Activated CD8-positive, alpha-beta memory T cell treated with anti-CD3 and anti-CD28 coated beads, Interleukin-2, amount 50 U/mL, for 4 hours (primary cell): ENCODE measurements around the gene PRXL2B.
"Not testable (repeated sequence)": the region's sequence is repeated elsewhere in the genome, so short reads cannot be mapped to it uniquely, and the experiment has no call there.

ENCODE experiments used
- DNase-seq: peaks from one replicate; pipeline ENCODE4 v3.0.0-alpha.2; 2020

Gene PRXL2B

GRCh38 chr1:2623571-2624337 is 37.2 kb downstream of the PRXL2B start:
- no peak for DNase-seq

DNA sequence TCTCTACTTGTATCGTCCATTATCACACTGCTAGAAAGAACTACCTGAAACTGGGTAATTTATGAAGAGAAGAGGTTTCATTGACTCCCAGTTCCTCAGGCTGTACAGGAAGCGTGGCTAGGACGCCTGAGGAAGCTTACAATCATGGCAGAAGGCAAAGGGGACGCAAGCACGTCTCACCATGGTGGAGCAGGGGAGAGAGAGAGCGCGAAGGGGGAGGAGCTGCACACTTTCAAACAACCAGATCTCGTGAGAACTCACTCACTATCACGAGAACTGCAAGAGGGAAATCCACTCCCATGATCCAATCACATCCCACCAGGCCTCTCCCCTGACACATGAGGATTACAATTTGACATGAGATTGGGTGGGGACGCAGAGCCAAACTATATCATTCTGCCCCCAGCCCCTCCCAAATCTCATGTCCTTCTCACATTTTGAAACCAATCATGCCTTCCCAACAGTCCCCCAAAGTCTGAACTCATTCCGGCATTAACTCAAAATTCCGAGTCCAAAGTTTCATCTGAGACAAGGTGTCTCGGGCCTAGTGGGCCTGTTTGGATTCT is 38.2 kb downstream of the PRXL2B start:
- DNase-seq: no peak

GRCh38 chr1:2625311-2625710 is 38.7 kb downstream of the PRXL2B start:
- DNase-seq: no peak

DNA sequence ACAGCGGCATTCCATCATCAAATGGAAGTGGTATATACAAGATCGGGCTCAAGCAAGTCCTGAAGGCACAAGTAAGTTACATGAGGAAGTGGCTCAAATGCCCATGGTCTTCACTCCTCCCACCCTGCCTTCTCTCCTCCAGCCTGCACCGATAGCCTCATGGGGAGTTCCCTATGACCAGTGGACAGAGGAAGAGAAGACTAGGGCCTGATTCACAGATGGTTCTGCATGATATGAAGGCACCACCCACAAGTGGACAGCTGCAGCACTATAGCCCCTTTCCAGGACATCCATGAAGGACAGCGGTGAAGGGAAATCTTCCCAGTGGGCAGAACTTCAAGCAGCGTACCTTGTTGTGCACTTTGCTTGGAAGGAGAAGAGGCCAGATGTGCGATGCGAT is 39.2 kb downstream of the PRXL2B start:
- DNase-seq: not testable (repeated sequence)

DNA sequence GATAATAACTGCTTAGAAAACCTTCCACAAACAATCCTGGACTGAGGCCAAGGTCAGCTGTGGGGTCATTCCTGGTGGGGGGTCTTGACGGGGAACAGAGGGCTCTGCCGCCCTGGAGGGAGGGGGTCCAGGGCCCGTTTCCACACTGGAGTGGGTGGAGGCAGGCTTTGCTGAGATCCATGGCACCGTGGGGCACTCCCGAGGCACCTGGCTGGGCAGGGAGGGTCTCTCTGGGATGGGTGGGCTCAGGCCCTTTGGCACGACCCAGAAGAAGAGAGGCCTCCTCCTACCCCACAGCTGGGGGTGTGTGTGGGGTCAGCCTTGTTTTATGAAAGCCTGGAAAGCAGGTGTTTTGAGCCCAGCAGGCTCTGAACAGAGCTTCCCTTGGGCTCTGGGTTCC is 41.2 kb downstream of the PRXL2B start:
- no peak for DNase-seq

DNA sequence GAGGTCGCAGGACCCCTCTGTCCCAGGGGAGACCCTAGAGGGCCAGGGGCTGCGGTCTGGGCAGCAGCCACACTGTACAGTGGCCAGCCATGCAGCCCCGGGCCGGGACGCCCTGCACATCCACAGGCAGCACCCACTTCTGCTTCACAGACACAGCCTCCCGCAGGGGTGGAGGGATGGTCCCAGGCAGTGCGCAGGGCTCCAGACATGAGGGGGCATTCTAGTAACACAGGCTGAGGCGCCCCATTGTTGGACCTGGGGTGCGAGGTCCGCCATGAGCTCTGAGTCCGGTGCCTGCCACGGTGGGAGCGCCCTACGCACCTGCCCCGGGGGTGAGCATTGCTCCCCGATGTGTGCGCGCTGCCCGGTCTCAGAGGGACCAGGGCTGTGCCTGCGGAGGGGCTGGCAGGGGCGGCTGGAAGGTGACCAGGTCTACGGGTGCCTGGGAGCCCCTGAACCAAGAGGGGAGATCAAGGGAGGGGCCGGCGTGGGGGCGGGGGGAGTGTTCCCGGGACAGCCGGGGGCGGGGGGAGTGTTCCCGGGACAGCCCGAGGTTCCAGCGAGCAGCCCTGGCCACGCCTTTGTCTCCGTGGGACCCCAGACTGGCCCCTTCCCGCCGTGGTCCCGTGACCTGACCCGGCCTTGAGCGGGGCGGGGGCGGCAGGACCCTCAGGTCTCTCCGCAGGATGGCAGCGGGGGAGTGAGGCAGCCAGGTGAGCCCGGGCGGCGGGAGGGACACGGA is 41.8 kb downstream of the PRXL2B start:
- DNase-seq: peak; percentile 15

- DNase-seq: no peak
These were observed 42.5 kb downstream of the PRXL2B start for GRCh38 chr1:2628933-2629626.

DNA sequence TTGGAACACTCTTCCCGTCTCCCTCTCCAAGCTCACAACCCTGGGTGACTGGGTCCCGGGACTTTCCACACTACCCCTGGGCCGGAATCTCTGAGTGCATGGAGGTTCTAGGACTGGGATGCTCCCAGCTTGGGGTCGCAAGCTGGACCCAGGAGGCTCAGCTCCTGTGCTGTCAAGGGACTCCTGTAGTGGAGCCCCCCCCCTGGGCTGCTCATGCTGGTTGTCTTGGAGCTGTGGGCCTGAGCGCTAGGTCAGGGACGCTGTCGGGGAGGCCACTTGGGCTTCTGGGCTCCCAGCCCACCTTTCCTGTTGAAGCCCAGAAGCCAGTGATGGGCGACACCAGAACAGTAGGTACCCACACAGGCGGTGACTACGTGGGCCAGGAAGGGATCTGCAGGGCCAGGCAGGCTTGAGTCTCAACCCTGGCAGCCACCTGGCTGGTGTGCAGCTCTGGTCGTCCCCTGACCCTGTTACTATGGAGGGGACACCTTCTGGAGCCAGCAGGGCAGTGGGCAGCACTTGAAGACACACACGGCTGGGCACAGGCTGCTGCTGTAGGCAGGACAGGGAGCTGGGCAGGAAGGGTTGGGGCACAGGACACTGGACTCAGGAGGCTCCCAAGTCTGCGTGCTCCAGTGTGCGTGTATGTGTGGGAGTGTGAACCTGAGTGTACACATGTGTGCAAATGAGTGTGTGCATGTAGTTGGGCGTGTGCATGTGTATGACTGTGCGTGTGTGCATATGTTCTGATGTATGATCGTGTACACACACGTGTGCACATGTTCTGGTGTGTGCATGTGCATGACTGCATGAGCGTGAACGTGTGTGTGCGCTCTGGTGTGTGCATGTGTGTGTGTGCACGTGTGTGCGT is 43.3 kb downstream of the PRXL2B start:
- no peak for DNase-seq

GRCh38 chr1:2630498-2631135 is 44.0 kb downstream of the PRXL2B start:
- DNase-seq: no peak

- no peak for DNase-seq
These were observed 44.8 kb downstream of the PRXL2B start for GRCh38 chr1:2631136-2632050.

DNA sequence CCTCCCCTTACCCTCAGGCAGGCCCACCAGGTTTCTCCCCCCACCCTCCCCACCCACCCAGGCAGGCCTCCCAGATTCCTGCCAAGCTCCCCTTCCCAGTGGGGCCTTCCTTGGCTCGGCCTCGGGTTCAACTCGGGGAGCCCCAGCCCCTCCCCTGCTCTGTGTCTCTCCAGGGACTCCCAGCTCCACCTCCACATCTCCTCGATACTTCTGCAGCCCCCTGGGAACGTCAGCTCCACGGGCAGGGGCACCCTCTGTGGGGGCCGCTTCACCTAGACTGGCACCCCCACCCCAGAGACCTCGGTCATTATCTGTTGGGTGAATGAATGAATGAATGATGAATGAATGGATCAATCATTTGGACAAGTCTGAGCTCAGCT is 45.5 kb downstream of the PRXL2B start:
- DNase-seq: no peak

GRCh38 chr1:2632561-2633361 is 46.2 kb downstream of the PRXL2B start, which contains the start of gene MMEL1:
MMEL1 (minus strand) TSS chr1:2633016; CDS start chr1:2629484, 3,532 bp downstream.
- no peak for DNase-seq

DNA sequence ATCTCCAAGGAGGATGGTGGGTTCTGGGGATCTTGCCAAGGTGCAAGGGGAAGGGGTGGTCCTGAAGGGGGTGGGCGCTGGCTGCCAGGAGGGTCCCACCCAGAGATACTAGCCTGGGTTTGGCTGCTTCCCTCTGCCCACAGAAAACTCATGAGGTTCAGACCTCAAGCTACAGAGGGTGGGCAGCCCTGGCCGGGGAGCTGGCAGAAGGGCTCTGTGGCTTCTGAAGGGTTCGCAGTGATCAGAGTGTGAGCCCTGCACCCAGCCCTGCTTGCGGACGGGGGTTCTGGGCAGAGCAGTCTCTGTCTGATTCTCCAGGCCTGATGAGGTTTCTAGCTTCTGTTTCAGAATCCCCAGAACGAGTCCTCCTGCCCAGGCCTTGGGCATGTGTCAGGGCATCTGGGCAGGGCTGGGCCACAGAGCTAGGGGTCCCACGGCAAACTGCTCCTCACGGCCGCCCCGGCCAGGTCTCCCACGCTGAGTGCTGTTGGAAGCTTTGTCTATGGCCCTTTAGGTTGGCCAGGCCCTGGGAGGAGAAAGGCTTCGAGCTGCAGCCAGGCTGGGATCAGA is 46.9 kb downstream of the PRXL2B start:
- DNase-seq: no peak

GRCh38 chr1:2633936-2634491 is 47.4 kb downstream of the PRXL2B start:
- DNase-seq: no peak

DNA sequence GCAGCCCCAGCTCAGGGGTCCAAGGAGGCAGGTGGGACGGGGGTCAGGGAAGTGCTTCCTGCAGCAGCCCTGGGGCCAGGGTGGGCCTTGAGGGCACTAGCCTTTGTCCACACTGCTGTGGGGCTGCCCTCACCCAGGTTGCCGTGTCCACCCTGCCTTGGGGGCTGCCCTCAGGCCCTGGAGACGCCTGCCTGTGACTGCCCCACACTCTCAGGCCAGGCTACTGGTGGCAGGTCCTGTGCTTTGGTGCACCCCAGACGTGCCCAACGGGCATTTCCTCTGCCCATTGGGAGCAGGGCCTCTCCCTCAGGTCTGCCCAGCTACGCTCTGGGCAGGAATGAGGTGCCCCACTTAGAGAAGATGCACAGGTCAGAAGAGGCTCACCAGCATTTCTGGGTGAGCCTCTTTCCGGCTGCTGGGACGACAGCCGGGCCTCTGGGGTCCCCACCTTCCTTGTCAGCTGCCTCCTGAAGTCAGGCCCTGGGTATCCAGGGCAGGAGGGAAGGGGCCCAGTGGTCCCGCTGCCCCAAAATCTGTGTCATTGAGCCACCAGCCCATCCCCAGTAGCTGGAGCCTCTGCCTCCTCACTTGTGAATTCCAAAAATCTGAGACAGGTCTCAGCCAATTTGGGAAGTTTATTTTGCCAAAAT is 48.9 kb downstream of the PRXL2B start:
- DNase-seq: no peak

- DNase-seq: no peak
These were observed 50.2 kb downstream of the PRXL2B start for GRCh38 chr1:2636733-2637132.

GRCh38 chr1:2637442-2638145 is 51.0 kb downstream of the PRXL2B start:
- no peak for DNase-seq
